ENCODE data around the gene KIF5A.

DNA sequence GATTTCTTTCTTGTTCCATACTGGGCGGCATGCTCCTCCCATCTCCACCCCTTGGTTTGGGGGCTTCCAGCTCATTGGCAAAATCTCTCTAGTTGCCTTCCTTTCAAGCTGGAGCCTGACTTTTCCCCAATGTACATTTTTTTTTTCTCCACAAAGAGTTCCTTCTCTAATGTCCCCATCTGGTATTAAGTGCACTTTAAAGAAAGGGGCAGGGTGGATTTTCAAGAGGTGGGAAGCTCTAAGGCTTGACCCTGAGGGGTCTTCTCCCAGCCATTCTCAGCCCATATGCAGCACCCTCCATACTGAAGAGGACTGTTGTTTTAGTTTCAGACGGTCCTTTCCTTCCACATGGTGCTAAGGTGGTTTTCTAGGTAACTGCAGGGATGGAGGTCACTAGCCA is 35.3 kb downstream of the KIF5A start:
- no peak for TF ChIP-seq SPI1 (IDR thresholded peaks at IDR 0.05; ENCODE audit: low read depth, low read length)
- no peak for TF ChIP-seq POLR2AphosphoS5 (IDR thresholded peaks at IDR 0.05; ENCODE audit: low read depth, low read length)
- no peak for TF ChIP-seq TAF1 (IDR thresholded peaks at IDR 0.05; ENCODE audit: low read depth, low read length)
- TF ChIP-seq POLR2A (IDR thresholded peaks at IDR 0.05; ENCODE audit: low read depth, low read length) = no peak
- no peak for TF ChIP-seq POU2F2 (IDR thresholded peaks at IDR 0.05; ENCODE audit: low read depth, low read length)
- TF ChIP-seq PAX5 (IDR thresholded peaks at IDR 0.05; ENCODE audit: insufficient read depth, low read length, severe bottlenecking) = no peak
